SU-DHL-6 (cell line): ENCODE measurements around the gene PET117.

Source experiments
- H2AFZ ChIP-seq: fragments of 200-600 bp; sonication (generic); 2 replicates; pipeline ENCODE4 v1.6.1; 2014; ENCODE audit warnings: low read depth, mild to moderate bottlenecking, moderate library complexity, mixed read lengths, antibody characterized with exemption, low read length; ENCODE audit not compliant: severe bottlenecking
- H3F3A ChIP-seq: fragments of 200-600 bp; shearing (Covaris generic); 2 replicates; pipeline ENCODE4 v1.6.0; 2016; ENCODE audit warnings: antibody characterized with exemption, mild to moderate bottlenecking; ENCODE audit not compliant: insufficient read depth
- H3K27ac ChIP-seq: fragments of 200-600 bp; sonication (generic); 2 replicates; pipeline ENCODE4 v1.5.1; 2016; ENCODE audit warnings: low read depth, mild to moderate bottlenecking, low read length, moderate library complexity, mixed read lengths
- H3K27me3 ChIP-seq: fragments of 200-600 bp; sonication (generic), shearing (Covaris generic); 2 replicates; pipeline ENCODE4 v1.6.0; 2014; ENCODE audit warnings: mild to moderate bottlenecking, low read length
- H3K36me3 ChIP-seq: fragments of 200-600 bp; sonication (generic); 2 replicates; pipeline ENCODE4 v1.6.1; 2014; ENCODE audit warnings: mild to moderate bottlenecking, low read length, mixed read lengths
- H3K4me2 ChIP-seq: fragments of 300-600, 200-600 bp; shearing (Covaris generic), sonication (generic); 2 replicates; pipeline ENCODE4 v1.6.0; 2014; ENCODE audit warnings: low read length, low read depth, mild to moderate bottlenecking; ENCODE audit not compliant: poor library complexity, severe bottlenecking
- H3K4me3 ChIP-seq: fragments of 200-600 bp; sonication (generic); 2 replicates; pipeline ENCODE4 v1.5.1; 2014; ENCODE audit warnings: antibody characterized with exemption, low read length, mild to moderate bottlenecking, mixed read lengths; ENCODE audit not compliant: insufficient read depth, poor library complexity, severe bottlenecking
- H3K79me2 ChIP-seq: fragments of 200-600 bp; sonication (generic); 2 replicates; pipeline ENCODE4 v1.6.1; 2014; ENCODE audit warnings: mild to moderate bottlenecking, low read length, moderate library complexity; ENCODE audit not compliant: insufficient read depth
- H3K9ac ChIP-seq: fragments of 200-600 bp; sonication (generic); 2 replicates; pipeline ENCODE4 v1.7.0; 2014; ENCODE audit warnings: mild to moderate bottlenecking, low read length
- H3K9me2 ChIP-seq: fragments of 200-600 bp; sonication (generic); replicated peaks from 2 replicates; pipeline ENCODE4 v1.6.1; 2014; ENCODE audit warnings: low read length; ENCODE audit not compliant: insufficient read depth
- H3K9me3 ChIP-seq: fragments of 200-600 bp; sonication (generic); 2 replicates; pipeline ENCODE4 v1.6.1; 2014; ENCODE audit warnings: low read length, mixed read lengths; ENCODE audit not compliant: insufficient read depth
- H4K20me1 ChIP-seq: fragments of 200-600 bp; sonication (generic); 2 replicates; pipeline ENCODE4 v1.6.1; 2014; ENCODE audit warnings: low read depth, mild to moderate bottlenecking, antibody characterized with exemption, low read length, moderate library complexity, mixed read lengths
- CTCF ChIP-seq: fragments of 200-600 bp; sonication (generic); IDR thresholded peaks from one replicate; pipeline ENCODE4 v1.5.1; 2017; ENCODE audit warnings: antibody characterized with exemption, mild to moderate bottlenecking, low read length, moderate library complexity; ENCODE audit not compliant: insufficient read depth, poor library complexity, severe bottlenecking
- EZH2phosphoT487 ChIP-seq: fragments of 200-600 bp; sonication (generic), shearing (Covaris generic); conservative IDR thresholded peaks from 2 replicates; pipeline ENCODE4 v1.6.1; 2018; ENCODE audit warnings: mild to moderate bottlenecking, antibody characterized with exemption, low read length, moderate library complexity, mixed read lengths

Gene PET117

GRCh38 chr20:18166950-18167349 lies 29.3 kb downstream of the PET117 start:
- Histone ChIP-seq H2AFZ (no peak overlapping the region), H4K20me1 (no peaks in the 10 kb centered on the region), H3K9me3 (no peaks in the 10 kb centered on the region), H3K9me2 (no peaks in the 10 kb centered on the region), H3K4me3 (no peak overlapping the region), H3K27ac (no peak overlapping the region), H3K9ac (no peak overlapping the region), H3K36me3 (peaks cover 14% of the 10 kb centered on the region; the same call in 1 of the 2 replicates), H3K79me2 (peaks cover 21% of the 10 kb centered on the region), H3K27me3 (no peaks in the 10 kb centered on the region), H3K4me2 (no peak overlapping the region), H3F3A (no peaks in the 10 kb centered on the region)
- TF ChIP-seq EZH2phosphoT487 (no peak), CTCF (no peak)

GRCh38 chr20:18172379-18172778 lies 34.7 kb downstream of the PET117 start:
- TF ChIP-seq CTCF (no peak), EZH2phosphoT487 (no peak)
- Histone ChIP-seq H3K4me3 (no peak overlapping the region), H3K27me3 (no peaks in the 10 kb centered on the region), H3K36me3 (peaks cover 22% of the 10 kb centered on the region; the same call in 1 of the 2 replicates), H2AFZ (no peak overlapping the region), H3K9ac (no peak overlapping the region), H3K9me3 (no peaks in the 10 kb centered on the region), H3F3A (no peaks in the 10 kb centered on the region), H3K79me2 (peaks cover 35% of the 10 kb centered on the region), H3K4me2 (no peak overlapping the region), H3K9me2 (no peaks in the 10 kb centered on the region), H4K20me1 (no peaks in the 10 kb centered on the region), H3K27ac (no peak overlapping the region)

GRCh38 chr20:18174906-18175683 lies 37.4 kb downstream of the PET117 start:
- H2AFZ ChIP-seq: no peak overlapping the region

More at GRCh38 chr20:18174906-18175683, 37.4 kb downstream of the PET117 start:
- no peaks in the 10 kb centered on the region for H3K9me2 ChIP-seq
- H3K27ac ChIP-seq: no peak overlapping the region
- no peaks in the 10 kb centered on the region for H3K9me3 ChIP-seq
- H3K4me3 ChIP-seq: no peak overlapping the region
- H3F3A ChIP-seq: no peaks in the 10 kb centered on the region
- peaks cover 7% of the 10 kb centered on the region; the same call in 1 of the 2 replicates for H3K36me3 ChIP-seq
- H3K9ac ChIP-seq: no peak overlapping the region
- H4K20me1 ChIP-seq: no peaks in the 10 kb centered on the region
- peaks cover 20% of the 10 kb centered on the region; the same call in 1 of the 2 replicates for H3K79me2 ChIP-seq
- H3K27me3 ChIP-seq: no peaks in the 10 kb centered on the region
- no peak overlapping the region for H3K4me2 ChIP-seq
- TF ChIP-seq CTCF: no peak
- no peak for TF ChIP-seq EZH2phosphoT487
